ENCODE data around the gene FIP1L1.
"Not testable (repeated sequence)": the region's sequence is repeated elsewhere in the genome, so short reads cannot be mapped to it uniquely, and the experiment has no call there.

- TF ChIP-seq POLR2A (IDR thresholded peaks at IDR 0.05; ENCODE audit: low read depth, low read length); CTCF (IDR thresholded peaks at IDR 0.05; ENCODE audit: extremely low read depth in 1 of 2, insufficient read depth in 1 of 2, low read depth in 1 of 2, low read length in 2 of 2); POLR2AphosphoS5 (IDR thresholded peaks at IDR 0.05; ENCODE audit: insufficient read depth, low read depth, low read length); EZH2 (IDR thresholded peaks at IDR 0.05; ENCODE audit: borderline replicate concordance, low read depth, low read length, severe bottlenecking); MAX (IDR thresholded peaks at IDR 0.05; ENCODE audit: insufficient read depth, insufficient read length): not testable (repeated sequence)
Observed at GRCh38 chr4:53409479-53409878, 32.0 kb downstream of the FIP1L1 start.

All from endothelial cell of umbilical vein (primary cell).